Liver (tissue), 9 donors: ENCODE results near the gene CLDN6. TPM values are rescaled to one million over a fixed set of nuclear protein-coding genes. Genes with fewer than 3 reads are reported as not detected.

Source experiments
- DNase-seq: peaks from one replicate; pipeline ENCODE4 v3.0.0-alpha.2; 2017; ENCODE audit warnings: low spot score
- H3K27ac ChIP-seq, 2 donors: one replicate each; pipeline ENCODE4 v1.7.0; 2013; ENCODE audit warnings: inconsistent platforms in 2 of 2, low read length in 2 of 2, control low read depth in 1 of 2, low read depth in 1 of 2, mild to moderate bottlenecking in 1 of 2
- H3K27me3 ChIP-seq, 4 donors: one replicate each; pipeline versions ENCODE4 v1.6.1 to v1.7.0; 2013; ENCODE audit warnings: low read length in 3 of 4, inconsistent platforms in 1 of 4, mild to moderate bottlenecking in 1 of 4, moderate library complexity in 1 of 4; ENCODE audit not compliant: control insufficient read depth in 4 of 4, insufficient read depth in 4 of 4
- H3K36me3 ChIP-seq, 4 donors: one replicate each; pipeline versions ENCODE4 v1.6.1 to v1.7.0; 2013; ENCODE audit warnings: low read length in 3 of 4, mild to moderate bottlenecking in 3 of 4, low read depth in 1 of 4, moderate library complexity in 1 of 4; ENCODE audit not compliant: control insufficient read depth in 4 of 4, insufficient read depth in 3 of 4
- H3K4me1 ChIP-seq, 4 donors: one replicate each; pipeline versions ENCODE4 v1.6.1 to v1.7.0; 2013; ENCODE audit warnings: low read length in 3 of 4, mild to moderate bottlenecking in 3 of 4, moderate library complexity in 1 of 4; ENCODE audit not compliant: control insufficient read depth in 4 of 4, insufficient read depth in 4 of 4
- H3K4me3 ChIP-seq, 3 donors: one replicate each; pipeline versions ENCODE4 v1.6.1 to v1.7.0; 2013; ENCODE audit warnings: low read length in 3 of 3, control low read depth in 1 of 3, low read depth in 1 of 3, mild to moderate bottlenecking in 1 of 3
- H3K9ac ChIP-seq, 2 donors: one replicate each; pipeline ENCODE4 v1.7.0; 2013; ENCODE audit warnings: low read length in 2 of 2, mild to moderate bottlenecking in 2 of 2, moderate library complexity in 2 of 2, control low read depth in 1 of 2, low read depth in 1 of 2
- H3K9me3 ChIP-seq, 4 donors: one replicate each; pipeline versions ENCODE4 v1.6.1 to v1.7.0; 2013; ENCODE audit warnings: low read length in 3 of 4; ENCODE audit not compliant: control insufficient read depth in 4 of 4
- CTCF ChIP-seq: fragments of 150-350 bp; IDR thresholded peaks from 2 replicates; pipeline ENCODE4 v1.5.1; 2017; ENCODE audit warnings: improper control_type of control experiment, low read depth, low read length; ENCODE audit not compliant: missing input control
- FOXA1 ChIP-seq: IDR thresholded peaks from 2 replicates; pipeline ENCODE4 v1.6.1; 2016; ENCODE audit warnings: antibody characterized with exemption
- FOXA2 ChIP-seq: IDR thresholded peaks from 2 replicates; pipeline ENCODE4 v1.6.1; 2016; ENCODE audit warnings: antibody characterized with exemption
- GABPA ChIP-seq, 2 donors: IDR thresholded peaks in 1 of 2; conservative IDR thresholded peaks in 1 of 2; 2 replicates each; pipeline ENCODE4 v1.6.1; 2016; ENCODE audit warnings: antibody characterized with exemption in 2 of 2, mild to moderate bottlenecking in 1 of 2, moderate library complexity in 1 of 2
- HNF4G ChIP-seq: IDR thresholded peaks from 2 replicates; pipeline ENCODE4 v1.6.1; 2016; ENCODE audit warnings: antibody characterized with exemption
- MAX ChIP-seq: IDR thresholded peaks from 2 replicates; pipeline ENCODE4 v1.6.1; 2016; ENCODE audit warnings: antibody characterized with exemption
- REST ChIP-seq: IDR thresholded peaks from 2 replicates; pipeline ENCODE4 v1.6.1; 2016; ENCODE audit warnings: antibody characterized with exemption, mild to moderate bottlenecking
- SP1 ChIP-seq: IDR thresholded peaks from 2 replicates; pipeline ENCODE4 v1.6.1; 2018; ENCODE audit warnings: antibody characterized with exemption, mild to moderate bottlenecking
- TAF1 ChIP-seq: conservative IDR thresholded peaks from 2 replicates; pipeline ENCODE4 v1.6.1; 2016; ENCODE audit warnings: antibody characterized with exemption, mild to moderate bottlenecking
- YY1 ChIP-seq: IDR thresholded peaks from 2 replicates; pipeline ENCODE4 v1.6.1; 2016; ENCODE audit warnings: antibody characterized with exemption, mild to moderate bottlenecking
- ZBTB33 ChIP-seq: IDR thresholded peaks from 2 replicates; pipeline ENCODE4 v1.6.1; 2016; ENCODE audit warnings: antibody characterized with exemption
- WGBS: extraction: QIAGEN DNeasy Blood & Tissue Kit; methylation state at CpG from one replicate; pipeline ENCODE4 v1.1.7; 2013; 5-methylcytosine and 5-hydroxymethylcytosine counted together
- polyA plus RNA-seq, 2 donors: library from polyadenylated mRNA; stranded (reverse) in 1 of 2; unstranded in 1 of 2; fragments of 200-250 nt in 1 of 2; fragments of >200 nt in 1 of 2; fragmentation: Nextera tagmentation in 1 of 2; extraction: Ambion mirVana in 1 of 2; gene quantifications; one replicate each; pipeline versions ENCODE4 v1.2.1 to v1.2.3, GENCODE V29; 2013 to 2015
- total RNA-seq, 2 donors: library from RNA; depleted of rRNA; stranded (reverse); fragments of >200 nt; gene quantifications; one replicate each; pipeline ENCODE4 v1.2.3, GENCODE V29; 2014
- donor health status: healthy.
- donor health status: healthy.
- donor health status: healthy.
- donor health status: healthy.
- donor health status: healthy.

CLDN6 gene
- total and polyA plus RNA-seq, 4 donors, result 0.75 TPM; not detected in 3

GRCh38 chr16:2986623-2987188 lies 31.3 kb downstream of the CLDN6 start:
- no peaks in the 10 kb centered on the region for H3K9me3 ChIP-seq
- DNase-seq, result no peak
- 86% methylated on average over 17 of the region's 17 CpGs for WGBS
- H3K4me1 ChIP-seq, result peaks cover 0 to 17% (median 9%) of the 10 kb centered on the region in 4 donors
- H3K27me3 ChIP-seq, result no peaks in the 10 kb centered on the region
- H3K36me3 ChIP-seq, result no peaks in the 10 kb centered on the region
- no peak overlapping the region for H3K4me3 ChIP-seq
- H3K27ac ChIP-seq, result no peak overlapping the region
- no peak for TF ChIP-seq TAF1
- no peak overlapping the region for H3K9ac ChIP-seq

- Histone ChIP-seq H3K4me3 (no peak overlapping the region), H3K27me3 (no peaks in the 10 kb centered on the region), H3K9me3 (no peaks in the 10 kb centered on the region), H3K4me1 (peaks cover 0 to 23% (median 10%) of the 10 kb centered on the region in 4 donors), H3K36me3 (no peaks in the 10 kb centered on the region), H3K27ac (no peak overlapping the region), H3K9ac (no peak overlapping the region)
- WGBS, result 55% methylated on average over 15 of the region's 15 CpGs
- no peak for DNase-seq
- TF ChIP-seq CTCF, result no peak
- TF ChIP-seq SP1, result no peak
- TF ChIP-seq MAX, result no peak
- TF ChIP-seq HNF4G, result no peak
- TF ChIP-seq ZBTB33, result no peak
- TF ChIP-seq FOXA1, result no peak
- TF ChIP-seq REST, result no peak
- no peak for TF ChIP-seq FOXA2
- no peak for TF ChIP-seq GABPA (IDR thresholded peaks at IDR 0.05 in 1 of 2, conservative IDR thresholded peaks at IDR 0.05 in 1 of 2)
- no peak for TF ChIP-seq YY1
These were observed 32.1 kb downstream of the CLDN6 start for GRCh38 chr16:2985893-2986355.
